GM21423 (cell line): ENCODE results near the gene MYCBPAP.
A peak's percentile ranks its signal among the peaks of the same experiment; 100 is the strongest.
"Not testable (repeated sequence)": the region's sequence is repeated elsewhere in the genome, so short reads cannot be mapped to it uniquely, and the experiment has no call there.

ENCODE experiments used
- ATAC-seq: cut with Tn5 transposase; IDR thresholded peaks from one replicate; pipeline ENCODE4 v1.9.1; 2021; ENCODE audit warnings: mild to moderate bottlenecking, moderate library complexity; ENCODE audit not compliant: unreplicated experiment

MYCBPAP gene

DNA sequence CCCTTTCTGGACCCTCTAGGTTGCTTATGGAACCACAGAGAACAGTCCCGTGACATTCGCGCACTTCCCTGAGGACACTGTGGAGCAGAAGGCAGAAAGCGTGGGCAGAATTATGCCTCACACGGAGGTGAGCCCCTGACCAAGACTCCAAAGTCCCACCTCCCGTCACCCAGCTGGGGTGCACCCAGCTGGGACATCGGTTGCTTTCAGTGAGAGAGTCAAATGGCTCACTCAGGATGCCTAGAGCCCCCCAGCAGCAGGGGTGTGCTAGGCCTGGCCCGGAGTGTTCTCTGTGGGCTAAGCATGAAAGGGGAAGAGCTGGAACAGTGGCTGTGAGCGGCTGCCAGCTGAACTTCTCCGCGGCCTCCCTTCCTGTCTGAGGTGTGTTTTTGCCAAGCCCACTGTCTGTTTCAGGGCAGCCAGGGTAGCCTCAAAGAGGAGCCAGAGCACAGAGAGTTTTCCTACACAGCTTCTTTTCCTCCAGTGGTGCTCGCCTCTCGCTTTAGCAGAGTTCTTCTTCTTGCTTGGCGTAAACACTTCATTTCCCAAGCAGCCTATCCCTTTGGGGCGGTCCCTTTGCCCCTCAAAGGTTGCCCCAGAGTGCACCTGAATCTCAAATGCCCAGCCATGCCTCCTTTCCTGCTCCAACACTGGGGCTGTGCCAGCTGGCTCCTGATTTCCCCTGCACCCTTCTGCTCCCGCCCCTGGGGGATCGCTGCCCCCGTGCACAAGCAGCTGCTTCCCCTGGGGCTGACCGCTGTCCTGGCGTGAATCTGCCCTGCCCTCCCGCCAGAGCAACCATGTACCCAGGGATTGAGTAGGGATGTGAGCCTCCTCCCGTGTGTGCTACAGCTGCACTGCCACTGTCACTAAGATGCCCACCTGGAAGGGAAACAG is 37.0 kb upstream of the MYCBPAP start:
- ATAC-seq, result no peak

DNA sequence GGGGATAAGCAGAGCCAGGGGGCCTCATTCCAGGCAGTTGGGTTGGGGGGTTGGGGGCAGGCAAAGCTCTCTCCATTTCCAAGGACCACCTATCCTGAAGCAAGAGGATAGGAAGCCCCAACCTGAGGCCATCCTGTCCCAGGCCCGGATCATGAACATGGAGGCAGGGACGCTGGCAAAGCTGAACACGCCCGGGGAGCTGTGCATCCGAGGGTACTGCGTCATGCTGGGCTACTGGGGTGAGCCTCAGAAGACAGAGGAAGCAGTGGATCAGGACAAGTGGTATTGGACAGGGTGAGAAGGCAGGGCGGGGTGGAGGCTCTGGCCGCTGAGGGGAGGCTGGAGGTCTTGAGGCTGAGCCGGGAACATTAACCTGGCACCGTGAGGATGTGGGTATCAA is 36.0 kb upstream of the MYCBPAP start:
- no peak for ATAC-seq

DNA sequence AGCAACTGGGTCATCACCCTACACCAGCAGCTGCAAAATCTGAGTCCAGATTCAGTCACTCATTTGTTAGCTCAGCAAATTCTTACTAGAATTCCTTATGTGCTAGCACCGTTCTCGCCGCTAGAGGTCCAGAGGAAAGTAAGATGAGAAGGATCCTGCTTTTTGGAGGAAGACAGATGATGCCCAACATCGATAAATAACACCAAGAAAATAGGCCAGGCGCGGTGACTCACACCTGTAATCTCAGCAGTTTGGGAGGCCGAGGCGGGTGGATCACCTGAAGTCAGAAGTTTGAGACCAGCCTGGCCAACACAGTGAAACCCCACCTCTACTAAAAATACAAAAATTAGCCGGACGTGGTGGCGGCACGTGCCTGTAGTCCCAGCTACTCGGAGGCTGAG is 35.5 kb upstream of the MYCBPAP start:
- not testable (repeated sequence) for ATAC-seq

DNA sequence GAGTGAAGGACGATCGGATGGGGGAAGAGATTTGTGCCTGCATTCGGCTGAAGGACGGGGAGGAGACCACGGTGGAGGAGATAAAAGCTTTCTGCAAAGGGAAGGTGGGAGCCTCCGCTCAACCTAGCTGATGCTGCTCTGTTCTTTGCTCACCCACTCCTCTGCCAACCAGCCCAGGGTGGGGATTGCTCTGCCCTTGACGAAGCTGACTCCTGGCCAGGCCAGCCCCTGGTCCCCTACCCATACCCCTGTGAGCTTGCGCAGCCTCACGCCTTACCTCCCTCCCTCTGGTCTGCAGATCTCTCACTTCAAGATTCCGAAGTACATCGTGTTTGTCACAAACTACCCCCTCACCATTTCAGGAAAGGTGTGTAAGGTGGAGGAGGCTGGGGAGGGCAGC is 34.3 kb upstream of the MYCBPAP start:
- ATAC-seq, result no peak

DNA sequence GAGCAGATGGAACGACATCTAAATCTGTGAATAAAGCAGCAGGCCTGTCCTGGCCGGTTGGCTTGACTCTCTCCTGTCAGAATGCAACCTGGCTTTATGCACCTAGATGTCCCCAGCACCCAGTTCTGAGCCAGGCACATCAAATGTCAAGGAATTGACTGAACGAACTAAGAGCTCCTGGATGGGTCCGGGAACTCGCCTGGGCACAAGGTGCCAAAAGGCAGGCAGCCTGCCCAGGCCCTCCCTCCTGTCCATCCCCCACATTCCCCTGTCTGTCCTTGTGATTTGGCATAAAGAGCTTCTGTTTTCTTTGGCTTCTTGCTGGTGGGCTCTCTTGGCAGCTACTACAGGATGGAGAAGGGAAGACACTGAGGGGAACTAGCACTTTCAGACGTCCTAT is 33.7 kb upstream of the MYCBPAP start:
- ATAC-seq, result no peak

DNA sequence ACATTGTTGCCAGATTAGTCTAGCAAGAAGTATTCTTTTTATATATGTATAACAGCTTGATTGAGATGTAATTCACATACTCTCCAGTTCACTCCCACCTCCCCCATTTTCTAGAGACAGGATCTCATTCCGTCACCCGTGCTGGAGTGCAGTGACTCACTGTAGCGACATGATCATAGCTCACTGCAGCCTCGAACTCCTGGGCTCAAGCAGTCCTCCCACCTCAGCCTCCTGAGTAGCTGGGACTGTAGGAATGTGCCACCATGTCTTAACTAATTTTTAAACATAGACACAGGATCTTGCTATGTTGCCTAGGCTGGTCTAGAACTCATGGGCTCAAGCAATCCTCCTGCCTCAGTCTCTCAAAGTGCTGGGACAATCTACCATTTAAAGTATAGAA is 32.9 kb upstream of the MYCBPAP start:
- no peak for ATAC-seq

DNA sequence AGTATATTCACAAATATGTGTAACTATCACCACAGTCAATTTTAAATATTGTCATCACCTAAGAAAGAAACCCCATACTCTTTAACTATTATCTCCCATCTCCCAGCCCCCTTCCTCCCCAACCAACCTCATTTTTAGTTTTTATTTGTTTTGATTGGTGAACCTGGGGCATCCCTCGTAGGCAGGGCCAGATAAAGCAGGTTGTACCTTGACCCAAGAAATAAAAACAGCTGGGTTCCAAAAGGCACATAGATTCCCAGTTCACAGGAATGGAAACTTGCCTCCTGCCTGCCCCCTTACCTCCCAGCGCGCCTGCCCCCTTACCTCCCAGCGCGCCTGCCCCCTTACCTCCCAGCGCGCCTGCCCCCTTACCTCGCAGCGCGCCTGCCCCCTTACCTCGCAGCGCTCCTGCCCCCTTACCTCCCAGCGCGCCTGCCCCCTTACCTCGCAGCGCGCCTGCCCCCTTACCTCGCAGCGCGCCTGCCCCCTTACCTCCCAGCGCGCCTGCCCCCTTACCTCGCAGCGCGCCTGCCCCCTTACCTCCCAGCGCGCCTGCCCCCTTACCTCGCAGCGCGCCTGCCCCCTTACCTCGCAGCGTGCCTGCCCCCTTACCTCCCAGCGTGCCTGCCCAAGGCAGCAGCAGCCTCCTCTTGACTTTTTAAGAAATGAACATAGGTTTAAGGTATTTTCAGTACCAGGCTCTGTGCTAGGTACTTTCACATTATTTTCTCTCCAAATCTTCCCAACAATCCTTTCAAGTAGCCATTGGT is 32.3 kb upstream of the MYCBPAP start:
- ATAC-seq, result not testable (repeated sequence)

DNA sequence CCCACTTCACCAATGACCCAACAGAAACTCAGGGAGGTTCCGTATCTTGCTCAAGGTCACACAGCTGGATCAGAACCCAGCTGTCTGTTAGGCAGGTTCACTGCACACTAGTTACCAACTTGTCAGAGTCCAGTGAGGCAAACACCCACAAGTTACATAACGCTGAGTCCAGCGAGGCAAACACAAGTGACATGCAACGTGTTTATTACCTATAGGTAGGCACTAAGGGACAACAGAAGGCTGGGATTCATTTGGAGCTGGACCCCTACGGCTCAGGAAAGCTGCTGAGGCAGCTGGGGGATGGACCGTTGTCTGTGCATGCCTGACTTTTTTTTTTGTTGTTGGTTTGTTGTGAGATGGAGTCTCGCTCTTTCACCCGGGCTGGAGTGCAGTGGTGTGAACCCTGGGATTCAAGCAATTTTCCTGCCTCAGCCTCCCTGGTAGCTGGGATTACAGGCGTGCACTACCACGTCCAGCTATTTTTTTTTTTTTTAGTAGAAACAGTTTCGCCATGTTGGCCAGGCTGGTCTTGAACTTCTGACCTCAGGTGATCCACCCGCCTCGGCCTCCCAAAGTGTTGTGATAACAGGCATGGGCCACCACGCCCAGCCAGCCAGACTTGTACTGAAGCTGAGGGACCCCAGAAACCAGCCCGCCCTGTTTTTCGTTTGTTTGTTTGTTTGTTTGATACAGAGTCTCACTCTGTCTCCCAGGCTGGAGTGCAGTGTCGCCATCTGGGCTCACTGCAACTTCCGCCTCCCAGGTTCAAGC is 31.5 kb upstream of the MYCBPAP start:
- no peak for ATAC-seq

DNA sequence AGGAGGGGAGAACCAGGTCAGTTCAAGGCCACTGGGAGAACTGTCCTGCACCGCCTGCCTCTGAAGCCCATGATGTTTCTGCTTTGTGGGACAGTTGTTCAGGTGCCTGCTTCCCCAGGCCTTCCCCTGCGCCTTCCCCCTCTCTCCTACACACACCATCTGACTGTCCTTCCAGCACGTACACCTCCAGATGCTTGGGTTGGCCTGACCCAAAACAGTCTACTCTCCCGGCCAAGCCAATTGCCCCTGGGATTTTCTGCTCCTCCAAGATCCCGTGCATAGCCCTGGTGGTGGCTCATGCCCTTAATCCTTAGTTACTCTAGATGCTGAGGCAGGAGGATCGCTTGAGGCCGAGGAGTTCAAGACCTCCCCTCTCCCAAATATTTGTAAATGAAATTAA is 30.3 kb upstream of the MYCBPAP start:
- no peak for ATAC-seq

DNA sequence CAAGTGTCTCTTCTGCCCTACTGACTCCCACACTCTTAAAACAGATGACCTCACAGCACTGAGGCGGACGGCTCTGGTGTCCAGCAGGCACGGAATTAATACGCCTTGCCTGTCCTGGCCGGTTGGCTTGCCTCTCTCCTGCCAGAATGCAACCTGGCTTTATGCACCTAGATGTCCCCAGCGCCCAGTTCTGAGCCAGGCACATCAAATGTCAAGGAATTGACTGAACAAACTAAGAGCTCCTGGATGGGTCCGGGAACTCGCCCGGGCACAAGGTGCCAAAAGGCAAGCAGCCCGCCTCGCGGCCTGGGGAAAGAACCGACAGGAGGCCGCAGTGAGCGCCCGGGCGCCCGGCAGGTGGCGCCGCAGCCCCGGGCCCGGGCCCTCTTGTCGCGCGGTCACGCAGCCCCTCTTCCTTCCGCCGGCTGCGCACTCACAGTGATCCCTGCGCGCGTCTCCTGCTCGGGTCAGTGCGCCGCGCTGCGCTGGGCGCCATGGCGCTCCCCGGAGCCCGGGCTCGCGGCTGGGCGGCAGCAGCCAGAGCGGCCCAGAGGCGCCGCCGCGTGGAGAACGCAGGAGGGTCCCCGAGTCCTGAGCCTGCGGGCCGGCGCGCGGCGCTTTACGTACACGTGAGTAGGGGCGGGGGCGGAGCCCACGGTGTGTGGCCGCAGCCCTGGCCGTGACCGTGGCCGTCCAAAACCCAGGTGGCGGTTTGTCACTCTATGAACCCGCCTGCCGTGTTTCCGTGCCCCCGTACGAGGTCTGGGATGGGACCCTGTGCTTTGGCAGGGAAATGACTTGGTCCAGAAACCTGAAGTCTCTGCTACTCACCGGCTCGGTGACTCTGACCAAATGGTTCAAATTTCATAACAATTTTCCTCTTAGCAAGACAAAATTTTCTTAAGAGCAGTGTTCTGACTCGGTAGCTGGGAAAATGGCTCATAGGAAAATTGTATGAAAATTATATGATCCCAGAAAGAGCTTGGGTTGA is 29.6 kb upstream of the MYCBPAP start, which contains the start of gene RSAD1:
RSAD1 (plus strand) TSS at position 470 of the 991 bp plus-strand sequence; CDS start at position 495, 25 bp downstream.
- peak; percentile 86 for ATAC-seq

DNA sequence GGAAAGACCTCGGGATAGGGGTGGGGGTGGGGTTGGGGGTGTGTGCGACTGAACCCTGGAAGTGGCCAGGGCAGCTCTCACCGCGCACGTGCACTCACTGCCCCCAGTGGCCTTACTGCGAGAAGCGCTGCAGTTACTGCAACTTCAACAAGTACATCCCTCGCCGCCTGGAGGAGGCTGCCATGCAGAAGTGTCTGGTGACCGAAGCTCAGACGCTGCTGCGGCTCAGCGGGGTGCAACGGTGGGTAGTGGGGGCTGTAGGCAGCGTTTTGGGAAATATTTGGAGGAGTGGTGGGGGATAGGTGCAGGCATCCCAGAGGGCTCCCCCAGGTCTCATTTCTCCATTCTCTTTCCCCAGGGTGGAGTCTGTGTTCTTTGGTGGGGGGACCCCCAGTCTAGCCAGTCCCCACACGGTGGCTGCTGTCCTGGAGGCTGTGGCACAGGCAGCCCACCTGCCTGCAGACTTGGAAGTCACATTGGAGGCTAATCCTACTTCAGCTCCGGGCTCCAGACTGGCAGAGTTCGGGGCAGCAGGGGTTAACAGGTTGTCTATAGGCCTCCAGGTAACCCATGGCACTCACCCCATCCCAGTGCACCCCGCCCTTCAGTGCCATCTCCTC is 28.6 kb upstream of the MYCBPAP start:
- ATAC-seq, result peak; percentile 28

DNA sequence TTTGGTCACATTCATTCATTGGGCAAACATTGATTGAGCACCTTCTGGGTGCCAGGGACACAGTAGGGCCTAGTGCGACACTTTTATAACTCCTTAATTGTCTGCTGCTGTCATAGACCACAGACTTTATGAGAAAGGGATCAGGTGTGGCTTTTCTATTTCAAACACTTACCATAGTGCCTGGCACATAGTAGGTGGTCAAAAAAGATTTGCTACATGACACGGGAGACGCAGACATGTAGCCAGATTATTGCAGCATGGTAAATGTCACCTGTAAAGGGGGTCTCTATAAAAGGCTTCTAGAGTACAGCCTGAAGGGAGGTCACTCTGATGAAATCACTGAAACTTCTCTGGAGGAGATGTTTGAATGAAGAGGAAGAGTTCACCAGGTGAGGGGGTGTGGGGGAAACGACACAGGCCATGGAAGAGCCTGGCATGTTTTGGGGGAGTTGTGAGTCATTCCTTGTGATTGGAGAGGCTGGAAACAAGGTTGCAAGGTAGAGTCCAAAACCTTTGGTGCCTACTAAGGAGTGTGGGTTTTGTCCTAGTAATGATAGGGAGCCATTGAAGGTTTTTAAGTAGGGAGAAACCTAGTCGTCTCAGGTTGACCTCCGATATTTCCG is 28.0 kb upstream of the MYCBPAP start:
- ATAC-seq, result no peak

DNA sequence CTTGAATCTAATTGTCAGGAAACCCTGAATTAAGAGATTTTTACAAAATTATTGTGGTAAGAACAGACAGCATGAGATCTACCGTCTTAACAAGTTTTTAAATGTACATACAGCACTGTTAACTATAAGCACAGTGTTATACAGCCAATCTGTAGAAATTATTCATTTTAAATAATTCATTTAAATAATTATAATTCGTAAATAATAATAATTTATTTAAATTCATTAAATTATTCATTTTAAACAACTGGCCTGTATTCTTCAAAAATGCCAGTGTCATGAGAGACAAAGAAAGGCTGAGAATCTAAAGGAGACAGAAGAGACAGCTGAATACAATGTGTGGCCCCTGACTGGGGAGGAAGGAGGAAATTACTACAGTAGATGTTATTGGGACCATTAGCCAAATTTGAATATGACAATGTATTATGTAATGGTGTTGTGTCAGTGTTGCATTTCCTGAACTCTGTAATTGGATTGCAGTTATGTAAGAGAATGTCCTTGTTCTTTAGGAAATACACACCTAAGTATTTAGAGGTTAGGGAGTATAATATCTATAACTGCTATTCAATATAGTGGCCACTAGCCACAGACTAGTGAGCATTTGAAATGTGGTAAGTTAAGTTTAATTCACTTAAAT is 27.3 kb upstream of the MYCBPAP start:
- ATAC-seq, result no peak

DNA sequence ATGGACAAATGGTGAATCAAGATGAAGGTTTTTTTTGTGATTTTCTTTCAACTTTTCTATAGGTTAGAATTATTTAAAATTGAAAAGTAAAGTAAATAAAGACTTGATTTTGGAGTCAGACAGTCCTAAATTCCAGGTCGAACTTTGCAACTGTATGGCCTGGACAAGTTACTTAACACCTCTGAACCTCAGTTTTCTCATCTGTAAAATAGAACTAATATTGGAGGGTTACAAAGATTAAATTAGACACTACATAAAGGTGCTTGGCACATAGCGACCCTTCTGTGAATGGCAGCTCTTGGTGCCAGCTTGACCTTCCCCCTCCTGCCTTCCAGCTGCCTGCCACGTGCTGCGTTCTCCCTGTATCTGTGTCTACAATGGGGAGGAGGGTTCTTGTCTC is 26.6 kb upstream of the MYCBPAP start:
- ATAC-seq, result no peak

DNA sequence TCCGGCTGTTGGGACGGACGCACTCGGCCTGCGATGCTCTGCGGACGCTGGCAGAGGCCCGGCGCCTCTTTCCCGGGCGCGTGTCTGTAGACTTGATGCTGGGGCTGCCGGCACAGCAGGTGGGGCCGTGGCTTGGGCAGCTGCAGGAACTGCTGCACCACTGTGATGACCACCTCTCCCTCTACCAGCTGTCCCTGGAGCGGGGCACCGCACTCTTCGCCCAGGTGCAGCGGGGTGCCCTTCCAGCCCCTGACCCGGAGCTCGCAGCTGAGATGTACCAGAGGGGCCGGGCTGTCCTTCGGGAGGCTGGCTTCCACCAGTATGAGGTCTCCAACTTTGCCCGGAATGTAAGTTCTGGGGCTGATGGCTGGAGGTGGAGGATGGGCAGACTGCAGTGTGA is 26.1 kb upstream of the MYCBPAP start:
- no peak for ATAC-seq

DNA sequence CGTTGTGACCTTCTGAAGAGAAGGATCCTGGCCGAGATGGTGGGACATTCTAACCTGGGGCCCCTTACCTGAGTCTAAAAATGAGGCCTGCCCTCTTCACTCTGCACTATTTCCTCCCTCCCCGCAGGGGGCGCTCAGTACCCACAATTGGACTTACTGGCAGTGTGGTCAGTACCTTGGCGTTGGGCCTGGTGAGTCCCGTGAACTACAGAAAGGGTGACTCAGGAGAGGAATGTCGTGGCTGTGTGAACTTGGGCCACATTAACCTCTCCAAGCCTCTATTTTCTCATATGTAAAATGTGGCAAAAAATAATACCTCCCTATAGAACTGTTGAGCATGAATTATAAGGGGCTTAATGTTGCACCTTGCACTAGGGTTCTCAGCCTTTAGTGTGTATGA is 25.7 kb upstream of the MYCBPAP start:
- no peak for ATAC-seq

DNA sequence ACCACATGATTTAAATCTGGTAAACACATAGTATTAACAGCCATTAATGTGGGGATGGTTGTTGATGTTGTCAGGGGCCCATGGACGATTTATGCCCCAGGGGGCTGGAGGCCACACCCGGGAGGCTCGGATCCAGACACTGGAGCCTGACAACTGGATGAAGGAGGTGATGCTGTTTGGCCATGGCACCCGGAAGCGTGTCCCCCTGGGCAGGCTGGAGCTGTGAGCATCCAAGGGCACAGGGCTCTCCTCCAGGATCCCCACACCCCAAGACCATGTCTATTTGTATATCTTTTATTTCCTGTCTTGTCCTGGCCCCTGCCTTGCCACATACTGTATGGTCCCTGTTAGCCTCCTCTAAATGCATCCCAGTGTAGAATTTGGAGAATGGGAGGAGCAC is 25.0 kb upstream of the MYCBPAP start:
- ATAC-seq, result no peak

DNA sequence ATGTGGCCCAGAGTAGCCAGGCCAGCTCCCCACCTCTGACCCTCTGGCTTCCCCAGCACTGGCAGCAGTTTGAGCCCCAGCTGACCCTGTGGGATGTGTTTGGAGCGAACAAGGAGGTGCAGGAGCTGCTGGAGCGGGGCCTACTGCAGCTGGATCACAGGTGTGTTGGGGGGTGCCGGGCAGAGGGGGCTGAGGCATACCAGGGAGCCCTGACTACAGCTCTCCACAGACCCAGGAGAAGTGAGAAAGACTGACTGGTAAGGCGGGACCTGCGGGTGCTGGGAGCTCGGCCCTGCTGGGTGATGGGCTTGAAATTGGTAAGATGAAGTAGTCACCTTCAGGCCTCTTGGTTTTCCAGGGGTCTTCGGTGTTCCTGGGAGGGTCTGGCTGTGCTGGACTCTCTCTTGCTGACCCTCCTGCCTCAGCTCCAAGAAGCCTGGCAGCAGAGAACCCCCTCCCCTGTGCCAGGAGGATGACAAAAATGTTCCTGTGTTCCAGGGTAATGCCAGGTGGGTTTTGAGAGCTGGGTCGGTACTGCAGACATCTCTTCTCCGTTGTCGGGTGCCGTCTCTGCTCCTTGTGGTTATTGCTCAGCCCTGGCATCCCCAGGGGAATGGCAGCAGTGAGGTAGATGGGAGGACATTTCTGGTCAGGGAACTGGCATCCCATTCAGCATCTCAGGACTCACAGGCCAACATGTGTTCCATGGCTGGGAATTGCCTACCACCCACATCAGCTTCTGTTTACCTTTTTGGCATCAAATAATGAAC is 23.7 kb upstream of the MYCBPAP start:
- ATAC-seq, result no peak
